Fibroblast of peridontal ligament (primary cell): ENCODE results near the gene RGSL1.
"Not testable (repeated sequence)": the region's sequence is repeated elsewhere in the genome, so short reads cannot be mapped to it uniquely, and the experiment has no call there.

Source experiments
- DNase-seq: peaks from one replicate; pipeline ENCODE4 v3.0.0-alpha.2; 2010; ENCODE audit errors: extremely low read depth

The RGSL1 gene

GRCh38 chr1:182446033-182446669 is 3.8 kb upstream of the RGSL1 start:
- peak; percentile 72 for DNase-seq

GRCh38 chr1:182447124-182447523 is 2.8 kb upstream of the RGSL1 start:
- not testable (repeated sequence) for DNase-seq

GRCh38 chr1:182447660-182448059 is 2.3 kb upstream of the RGSL1 start:
- DNase-seq: no peak

- DNase-seq: no peak
Observed at GRCh38 chr1:182453631-182454030, 3.7 kb downstream of the RGSL1 start.

GRCh38 chr1:182457844-182458243 is 7.9 kb downstream of the RGSL1 start:
- DNase-seq: no peak

GRCh38 chr1:182459949-182460348 is 10.0 kb downstream of the RGSL1 start:
- DNase-seq: no peak

- peak; percentile 52 for DNase-seq
Observed at GRCh38 chr1:182460550-182460951, 10.6 kb downstream of the RGSL1 start.

- no peak for DNase-seq
Observed at GRCh38 chr1:182473556-182473955, 23.6 kb downstream of the RGSL1 start.

GRCh38 chr1:182476625-182477024 is 26.7 kb downstream of the RGSL1 start:
- no peak for DNase-seq

GRCh38 chr1:182478238-182478637 is 28.3 kb downstream of the RGSL1 start:
- DNase-seq: no peak

GRCh38 chr1:182484067-182484466 is 34.1 kb downstream of the RGSL1 start:
- no peak for DNase-seq

- DNase-seq: no peak
Observed at GRCh38 chr1:182484531-182485257, 34.7 kb downstream of the RGSL1 start.

- DNase-seq: no peak
Observed at GRCh38 chr1:182485861-182486260, 35.9 kb downstream of the RGSL1 start.

GRCh38 chr1:182488803-182489202 is 38.9 kb downstream of the RGSL1 start:
- no peak for DNase-seq

- DNase-seq: no peak
Observed at GRCh38 chr1:182493063-182493462, 43.1 kb downstream of the RGSL1 start.

- no peak for DNase-seq
Observed at GRCh38 chr1:182495002-182495401, 45.1 kb downstream of the RGSL1 start.

GRCh38 chr1:182495693-182496092 is 45.7 kb downstream of the RGSL1 start:
- no peak for DNase-seq

- DNase-seq: no peak
Observed at GRCh38 chr1:182507685-182508084, 57.7 kb downstream of the RGSL1 start.

GRCh38 chr1:182515556-182515955 is 65.6 kb downstream of the RGSL1 start:
- DNase-seq: no peak

- peak; percentile 7 for DNase-seq
Observed at GRCh38 chr1:182520736-182521135, 70.8 kb downstream of the RGSL1 start.

- no peak for DNase-seq
Observed at GRCh38 chr1:182525342-182525741, 75.4 kb downstream of the RGSL1 start.

- DNase-seq: no peak
Observed at GRCh38 chr1:182527680-182528079, 77.7 kb downstream of the RGSL1 start.

GRCh38 chr1:182528206-182528605 is 78.3 kb downstream of the RGSL1 start:
- not testable (repeated sequence) for DNase-seq

GRCh38 chr1:182533896-182534295 is 84.0 kb downstream of the RGSL1 start:
- DNase-seq: no peak
